Fibroblast of skin of right quadriceps (primary cell): ENCODE measurements around the gene PI4KB.
"Not testable (repeated sequence)": the region's sequence is repeated elsewhere in the genome, so short reads cannot be mapped to it uniquely, and the experiment has no call there.

ENCODE experiments used
- DNase-seq: peaks from one replicate; pipeline ENCODE4 v3.0.0-alpha.2; 2013

The PI4KB gene

DNA sequence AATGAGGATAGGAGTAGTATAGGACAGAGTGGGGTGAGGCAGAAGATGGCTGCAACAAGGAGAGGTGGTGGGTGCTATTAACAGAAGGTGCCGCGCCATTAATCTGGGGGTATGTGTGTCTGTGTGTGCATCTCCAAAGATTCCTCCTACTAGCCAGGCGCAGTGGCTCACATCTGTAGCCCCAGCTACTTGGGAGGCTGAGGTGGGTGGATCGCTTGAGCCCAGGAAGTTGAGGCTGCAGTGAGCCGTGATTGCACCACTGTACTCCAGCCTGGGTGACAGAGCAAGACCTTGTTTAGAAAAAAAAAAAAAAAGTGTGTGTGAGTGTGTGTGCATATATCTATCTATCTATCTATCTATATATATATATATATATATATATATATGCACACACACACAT, 51.9 kb downstream of the PI4KB start:
- DNase-seq: not testable (repeated sequence)

- no peak for DNase-seq
Measured at GRCh38 chr1:151273924-151274466, 53.2 kb downstream of the PI4KB start.

GRCh38 chr1:151267760-151268159, 59.5 kb downstream of the PI4KB start:
- no peak for DNase-seq

- no peak for DNase-seq
Measured at GRCh38 chr1:151266821-151267220, 60.4 kb downstream of the PI4KB start.

GRCh38 chr1:151266315-151266714, 60.9 kb downstream of the PI4KB start:
- DNase-seq: no peak

DNA sequence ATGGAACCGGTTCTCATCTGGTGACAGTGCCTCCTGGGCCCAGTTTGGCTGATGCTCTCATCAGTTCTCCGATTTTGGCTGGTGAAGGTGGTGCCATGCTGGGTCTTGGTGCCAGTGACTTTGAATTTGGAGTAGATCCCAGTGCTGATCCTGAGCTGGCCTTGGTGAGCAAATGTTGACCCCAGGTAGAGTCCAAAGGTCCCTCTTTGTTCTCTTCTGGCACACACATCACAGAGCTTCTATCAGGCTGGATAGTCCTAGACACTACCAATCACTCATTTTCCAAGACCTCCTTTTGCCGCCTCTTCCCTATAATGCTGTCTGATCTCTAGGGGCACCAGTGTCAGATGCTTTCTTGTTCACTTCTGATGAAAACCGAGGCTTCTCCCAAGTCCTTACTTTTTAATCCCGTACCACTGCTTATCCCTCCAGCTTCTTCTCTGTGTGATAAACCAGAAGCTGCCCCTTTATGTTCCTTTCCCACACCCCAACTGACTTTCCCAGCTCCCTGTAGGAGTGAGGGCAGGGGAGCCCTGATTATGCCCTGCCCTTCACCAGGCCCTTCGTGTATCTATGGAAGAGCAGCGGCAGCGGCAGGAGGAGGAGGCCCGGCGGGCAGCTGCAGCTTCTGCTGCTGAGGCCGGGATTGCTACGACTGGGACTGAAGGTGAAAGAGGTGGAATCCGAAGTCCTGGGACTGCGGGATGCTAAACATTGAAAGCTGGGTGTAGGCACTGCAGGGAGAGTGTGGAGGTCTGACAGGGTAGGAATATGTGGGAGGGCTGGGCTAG, 61.6 kb downstream of the PI4KB start:
- no peak for DNase-seq

DNA sequence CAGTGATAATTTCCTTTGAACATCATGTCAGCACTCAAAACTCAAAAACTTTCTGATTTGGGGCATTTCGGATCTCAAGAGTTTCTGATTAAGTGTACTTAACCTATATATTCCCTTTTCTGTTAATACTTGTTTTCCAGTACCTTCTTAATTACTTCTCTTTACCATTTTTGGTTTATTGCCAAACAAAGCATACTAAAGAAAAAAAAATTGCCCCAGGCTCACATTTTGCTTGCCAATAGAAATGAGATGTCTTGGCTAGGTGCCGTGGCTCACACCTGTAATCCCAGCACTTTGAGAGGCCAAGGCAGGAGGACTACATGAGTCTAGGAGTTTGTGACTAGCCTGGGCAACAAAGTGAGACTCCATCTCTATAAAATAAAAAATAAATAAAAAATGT, 67.9 kb downstream of the PI4KB start:
- no peak for DNase-seq

- no peak for DNase-seq
Measured at GRCh38 chr1:151255381-151255780, 71.8 kb downstream of the PI4KB start.

DNA sequence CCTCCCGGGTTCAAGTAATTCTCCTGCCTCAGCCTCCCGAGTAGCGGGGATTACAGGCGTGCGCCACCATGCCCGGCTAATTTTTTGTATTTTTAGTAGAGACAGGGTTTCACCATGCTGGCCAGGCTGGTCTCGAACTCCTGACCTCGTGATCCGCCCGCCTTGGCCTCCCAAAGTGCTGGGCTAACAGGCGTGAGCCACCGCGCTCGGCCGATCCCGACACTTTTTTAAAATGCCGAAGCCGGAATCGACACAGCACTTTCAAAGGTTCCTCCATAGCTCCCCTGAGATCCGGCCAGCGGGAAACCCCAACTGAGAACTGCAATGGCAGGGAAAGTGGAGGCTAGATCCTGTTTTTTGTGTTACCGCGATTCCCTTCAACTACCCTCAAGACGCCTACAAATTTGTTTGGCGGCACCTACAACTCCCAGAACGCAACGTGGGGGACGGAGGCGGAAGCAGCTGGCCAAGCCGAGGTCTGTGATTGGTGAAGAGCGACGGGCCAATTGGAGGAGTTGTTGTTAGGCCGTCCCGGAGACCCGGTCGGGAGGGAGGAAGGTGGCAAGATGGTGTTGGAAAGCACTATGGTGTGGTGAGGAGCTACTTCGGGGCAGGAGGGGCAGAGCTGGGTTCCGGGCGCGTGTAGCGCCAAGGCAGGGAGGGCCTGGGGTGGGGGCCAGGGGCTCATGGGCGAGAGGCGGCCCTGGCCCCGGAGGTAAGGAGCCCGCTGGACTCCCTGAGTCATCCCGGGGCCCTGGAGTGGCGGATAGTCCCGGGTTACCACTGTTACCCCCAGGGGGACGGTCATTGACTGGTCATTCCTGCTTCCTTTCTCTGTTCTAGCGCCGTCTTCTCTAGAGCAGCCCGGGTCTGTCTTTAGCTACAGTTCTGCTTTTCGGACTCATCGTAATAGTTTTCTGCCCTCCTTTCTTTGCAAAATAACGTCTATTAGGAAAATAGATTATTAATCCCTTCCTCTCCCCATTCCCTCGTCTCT, 72.7 kb downstream of the PI4KB start, which contains the start of gene PSMD4:
Gene PSMD4 (plus strand): TSS at position 518 of the 997 bp plus-strand sequence. CDS start 49 bp downstream, at position 567.
- DNase-seq: peak; percentile 96

GRCh38 chr1:151251656-151252470, 75.4 kb downstream of the PI4KB start:
- peak; percentile 71 for DNase-seq

DNA sequence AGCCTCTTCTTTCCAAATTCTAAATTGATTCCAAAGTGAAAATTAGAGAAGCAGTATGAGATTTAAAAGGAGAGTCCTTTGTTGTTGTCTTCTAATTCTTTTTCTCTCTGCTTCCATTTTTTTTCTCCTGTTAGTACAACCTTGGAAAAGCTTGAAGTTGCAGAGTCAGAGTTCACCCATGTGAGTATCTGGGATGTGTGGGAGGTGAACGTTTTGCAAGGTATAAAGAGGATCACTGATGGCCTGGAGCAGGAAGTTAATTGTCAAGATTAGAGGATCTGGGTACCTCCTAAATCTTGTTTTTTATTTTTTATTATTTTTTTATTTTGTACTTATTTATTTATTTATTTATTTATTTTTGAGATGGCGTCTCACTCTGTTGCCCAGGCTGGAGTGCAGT, 80.4 kb downstream of the PI4KB start:
- DNase-seq: no peak

DNA sequence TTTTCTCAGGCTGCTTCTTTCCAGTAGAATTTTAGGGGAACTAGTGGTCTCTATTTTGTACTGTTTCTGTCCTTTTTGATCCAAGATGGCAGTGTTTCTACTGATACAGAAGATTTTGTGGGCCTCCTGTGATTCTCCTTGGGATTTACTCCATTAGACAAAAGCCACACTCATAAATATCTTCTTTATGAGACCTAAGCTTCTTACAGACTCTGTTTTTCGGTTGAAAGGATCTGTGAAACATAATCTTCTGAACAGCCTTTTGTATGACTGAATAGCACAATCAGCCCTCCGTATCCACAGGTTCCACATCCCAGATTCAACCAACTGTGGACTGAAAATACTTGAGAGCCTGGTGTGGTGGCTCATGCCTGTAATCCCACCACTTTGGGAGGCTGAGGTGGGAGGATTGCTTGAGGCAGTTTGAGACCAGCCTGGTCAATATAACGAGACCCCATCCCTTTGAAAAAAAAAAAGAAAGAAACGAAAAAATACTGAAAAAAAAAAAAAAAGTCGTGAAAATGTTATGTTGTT, 83.5 kb downstream of the PI4KB start:
- no peak for DNase-seq

- no peak for DNase-seq
Measured at GRCh38 chr1:151242442-151242841, 84.8 kb downstream of the PI4KB start.
